HG03196 (cell line): Measurements from ENCODE around the gene TEX26.

Source experiments
- ATAC-seq: cut with Tn5 transposase; IDR thresholded peaks from one replicate; pipeline ENCODE4 v1.9.1; 2021; ENCODE audit not compliant: unreplicated experiment

Gene TEX26

GRCh38 chr13:30974350-30974749 lies 41.9 kb downstream of the TEX26 start:
- no peak for ATAC-seq

GRCh38 chr13:30976025-30976424 lies 43.6 kb downstream of the TEX26 start:
- no peak for ATAC-seq

GRCh38 chr13:30978981-30979956 lies 46.8 kb downstream of the TEX26 start:
- ATAC-seq, result no peak

- no peak for ATAC-seq
These were observed 50.0 kb downstream of the TEX26 start for GRCh38 chr13:30982506-30982905.

GRCh38 chr13:30982906-30983305 lies 50.5 kb downstream of the TEX26 start:
- no peak for ATAC-seq

- ATAC-seq, result no peak
These were observed 51.0 kb downstream of the TEX26 start for GRCh38 chr13:30983431-30983830.

- no peak for ATAC-seq
These were observed 52.2 kb downstream of the TEX26 start for GRCh38 chr13:30984620-30985019.

GRCh38 chr13:30985637-30986205 lies 53.3 kb downstream of the TEX26 start:
- ATAC-seq, result no peak

- no peak for ATAC-seq
These were observed 58.7 kb downstream of the TEX26 start for GRCh38 chr13:30991184-30991583.

GRCh38 chr13:30991922-30992321 lies 59.5 kb downstream of the TEX26 start:
- ATAC-seq, result no peak

GRCh38 chr13:30995331-30995730 lies 62.9 kb downstream of the TEX26 start:
- ATAC-seq, result no peak

GRCh38 chr13:30997697-30998096 lies 65.2 kb downstream of the TEX26 start:
- ATAC-seq, result no peak

GRCh38 chr13:30998136-30999088 lies 66.0 kb downstream of the TEX26 start:
- no peak for ATAC-seq

GRCh38 chr13:31000889-31001288 lies 68.4 kb downstream of the TEX26 start:
- ATAC-seq, result no peak

- no peak for ATAC-seq
These were observed 69.2 kb downstream of the TEX26 start for GRCh38 chr13:31001647-31002046.

GRCh38 chr13:31005066-31005465 lies 72.6 kb downstream of the TEX26 start:
- ATAC-seq, result no peak

- no peak for ATAC-seq
These were observed 75.0 kb downstream of the TEX26 start for GRCh38 chr13:31007417-31007816.

- ATAC-seq, result no peak
These were observed 76.1 kb downstream of the TEX26 start for GRCh38 chr13:31008400-31009115.

- ATAC-seq, result peak; percentile 45
These were observed 76.7 kb downstream of the TEX26 start for GRCh38 chr13:31009166-31009565.

GRCh38 chr13:31010296-31010695 lies 77.8 kb downstream of the TEX26 start:
- no peak for ATAC-seq
